Ovary (tissue), 3 donors: ENCODE measurements around the gene SEMA6B.

ENCODE experiments used
- EP300 ChIP-seq: sonication (generic); formaldehyde crosslinking; IDR thresholded peaks from one replicate; pipeline ENCODE4 v1.6.1; 2017; ENCODE audit warnings: antibody characterized with exemption
- POLR2A ChIP-seq: fragments of 450-650 bp; IDR thresholded peaks from one replicate; pipeline ENCODE4 v1.6.1; 2017; ENCODE audit warnings: antibody characterized with exemption, mild to moderate bottlenecking, moderate library complexity
- TF ChIP-seq, protein P1 (sequence below), 3 donors: fragments of 450-650 bp in 2 of 3; fragments of 200-600 bp in 1 of 3; IDR thresholded peaks; one replicate each; pipeline versions ENCODE4 v1.5.1 to v1.8.0; 2016 to 2022; ENCODE audit warnings: antibody characterized with exemption in 3 of 3, mild to moderate bottlenecking in 1 of 3
- donor health status: DM: no; HTN: no; CAD: no.

DNA sequence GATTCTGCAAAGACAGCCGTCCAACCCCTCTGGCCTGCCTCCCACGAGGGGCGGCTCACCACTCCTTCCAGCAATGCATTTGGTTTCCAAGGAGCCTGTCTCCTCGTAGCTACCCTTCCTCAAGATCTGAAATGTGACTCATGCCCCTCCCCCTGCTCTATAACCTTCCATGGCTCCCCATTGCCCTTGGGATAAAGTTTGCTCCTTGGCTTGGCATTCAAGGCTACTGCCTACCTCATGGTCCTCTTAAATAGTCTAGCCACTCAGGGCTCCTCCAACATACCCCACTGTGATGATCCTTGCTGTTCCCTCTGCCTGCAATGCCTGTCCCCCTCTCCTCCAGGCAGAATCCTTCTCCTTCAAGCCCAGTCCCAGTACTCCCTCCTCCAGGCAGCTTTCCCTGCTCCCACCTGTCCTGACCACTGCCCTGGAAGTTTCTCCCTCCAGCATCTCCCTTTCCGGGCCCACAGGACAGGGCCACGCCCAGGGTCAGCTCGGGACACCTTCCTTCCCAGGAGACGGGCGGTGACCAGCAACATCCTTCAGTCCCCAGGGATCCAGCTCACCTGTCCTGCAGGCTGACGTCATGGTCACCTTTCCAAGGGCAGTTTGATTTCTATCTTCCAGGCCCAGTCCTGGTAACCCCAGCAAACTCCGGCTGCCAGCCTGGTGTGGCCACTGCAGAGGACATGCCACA, 19.2 kb upstream of the SEMA6B start:
- TF ChIP-seq POLR2A (no peak), EP300 (no peak)
- TF ChIP-seq, protein P1, sequence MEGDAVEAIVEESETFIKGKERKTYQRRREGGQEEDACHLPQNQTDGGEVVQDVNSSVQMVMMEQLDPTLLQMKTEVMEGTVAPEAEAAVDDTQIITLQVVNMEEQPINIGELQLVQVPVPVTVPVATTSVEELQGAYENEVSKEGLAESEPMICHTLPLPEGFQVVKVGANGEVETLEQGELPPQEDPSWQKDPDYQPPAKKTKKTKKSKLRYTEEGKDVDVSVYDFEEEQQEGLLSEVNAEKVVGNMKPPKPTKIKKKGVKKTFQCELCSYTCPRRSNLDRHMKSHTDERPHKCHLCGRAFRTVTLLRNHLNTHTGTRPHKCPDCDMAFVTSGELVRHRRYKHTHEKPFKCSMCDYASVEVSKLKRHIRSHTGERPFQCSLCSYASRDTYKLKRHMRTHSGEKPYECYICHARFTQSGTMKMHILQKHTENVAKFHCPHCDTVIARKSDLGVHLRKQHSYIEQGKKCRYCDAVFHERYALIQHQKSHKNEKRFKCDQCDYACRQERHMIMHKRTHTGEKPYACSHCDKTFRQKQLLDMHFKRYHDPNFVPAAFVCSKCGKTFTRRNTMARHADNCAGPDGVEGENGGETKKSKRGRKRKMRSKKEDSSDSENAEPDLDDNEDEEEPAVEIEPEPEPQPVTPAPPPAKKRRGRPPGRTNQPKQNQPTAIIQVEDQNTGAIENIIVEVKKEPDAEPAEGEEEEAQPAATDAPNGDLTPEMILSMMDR (IDR thresholded peaks at IDR 0.05), result no peak
